Glomerular endothelial cell (primary cell): Measurements from ENCODE around the gene MCAT. TPM values are rescaled to one million over a fixed set of nuclear protein-coding genes. Genes with fewer than 3 reads are reported as not detected.
"Not testable (repeated sequence)": the region's sequence is repeated elsewhere in the genome, so short reads cannot be mapped to it uniquely, and the experiment has no call there.

ENCODE experiments used
- DNase-seq: peaks from one replicate; pipeline ENCODE4 v3.0.0-alpha.2; 2011; ENCODE audit warnings: low read depth, low spot score; ENCODE audit errors: extremely low read depth
- total RNA-seq: library from RNA; depleted of rRNA; stranded (reverse); fragments of >200 nt; gene quantifications from 2 replicates; pipeline ENCODE4 v1.2.3, GENCODE V29; 2015

Gene MCAT
- total RNA-seq, 1 donor from 2014 or later, result 27.7 TPM

DNA sequence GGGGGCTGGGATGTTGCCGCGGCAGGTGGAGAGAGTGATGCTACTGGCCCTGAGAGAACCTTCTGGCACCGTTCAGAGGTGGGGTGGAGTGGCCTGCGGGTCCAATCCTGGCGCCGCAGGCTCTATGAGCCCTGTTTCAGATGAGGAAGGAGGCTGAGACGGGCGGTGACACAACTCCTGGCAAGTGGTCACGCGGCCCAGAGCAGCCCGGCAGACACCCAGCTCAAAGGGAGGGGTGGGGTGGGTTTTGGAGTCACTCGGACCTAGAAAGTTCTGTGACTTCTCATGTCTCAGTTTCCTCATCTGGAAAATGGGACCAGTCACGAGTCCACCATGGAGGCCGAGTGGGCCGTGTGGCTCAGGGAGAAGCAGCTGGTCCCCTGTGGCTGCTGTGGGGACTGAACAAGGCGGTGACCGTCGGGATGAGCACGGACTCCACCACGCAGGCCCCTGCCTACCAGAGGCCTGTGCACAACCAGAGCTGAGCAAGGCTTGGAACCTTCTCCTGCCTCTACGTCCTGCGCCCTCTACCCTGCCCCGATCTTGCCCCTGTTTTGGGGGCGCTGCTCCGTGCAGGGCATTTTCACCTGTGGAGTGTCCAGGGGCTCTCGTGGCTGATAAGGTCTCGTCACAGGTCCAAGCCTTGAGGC lies 11.8 kb upstream of the MCAT start:
- no peak for DNase-seq

DNA sequence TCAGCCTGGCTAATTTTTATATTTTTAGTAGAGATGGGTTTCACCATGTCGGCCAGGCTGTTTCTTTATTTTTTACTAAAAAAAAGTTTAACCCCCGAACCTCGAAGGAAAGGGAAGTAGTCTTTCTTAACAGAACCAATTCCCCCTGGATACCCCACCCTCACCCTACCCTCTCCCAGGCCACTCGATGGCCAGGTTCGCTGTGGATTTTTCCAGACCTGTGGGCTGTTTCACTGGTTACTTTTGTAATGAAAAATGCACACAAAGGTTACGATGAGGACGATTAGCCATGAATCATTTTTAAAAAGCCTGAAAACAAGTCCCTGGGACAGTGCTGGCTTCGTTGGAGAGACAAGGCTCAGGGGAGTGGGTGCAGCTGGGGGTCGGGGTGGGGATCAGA lies 10.7 kb upstream of the MCAT start:
- no peak for DNase-seq

DNA sequence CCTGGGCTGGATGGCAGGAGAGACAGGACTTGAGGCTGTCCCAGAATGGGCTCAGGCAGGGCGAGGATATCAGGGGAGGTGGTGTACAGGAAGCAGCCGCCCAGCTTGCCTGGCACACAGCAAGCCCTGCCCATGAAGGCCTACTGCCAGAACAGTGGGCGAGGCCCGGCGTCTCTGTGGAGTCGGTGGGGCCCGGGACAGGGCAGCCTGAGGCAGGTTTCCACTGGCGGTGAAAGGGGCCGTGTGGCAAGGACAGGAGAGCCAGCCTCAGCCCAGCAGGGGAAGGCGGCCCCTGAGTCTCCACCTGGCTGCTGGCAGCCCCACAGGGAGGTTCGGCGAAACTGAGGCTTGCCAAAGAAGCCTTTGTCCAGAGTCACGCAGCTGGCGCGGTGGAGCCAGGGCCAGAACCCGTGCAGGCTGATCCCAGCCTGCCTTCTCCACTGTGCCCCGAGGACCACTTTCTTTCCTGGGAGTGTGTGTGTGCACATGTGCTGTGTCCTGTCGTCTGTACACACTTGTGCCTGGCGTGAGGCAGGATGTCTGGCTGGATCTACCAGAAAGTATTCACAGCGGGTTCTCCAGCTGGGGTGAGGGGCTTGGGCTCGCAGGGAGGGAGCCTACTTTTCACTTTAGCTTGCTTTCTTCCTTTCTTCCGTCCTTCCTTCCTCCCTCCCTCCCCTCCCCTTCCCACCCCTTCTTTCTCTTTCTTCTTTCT lies 9.3 kb upstream of the MCAT start:
- no peak for DNase-seq

DNA sequence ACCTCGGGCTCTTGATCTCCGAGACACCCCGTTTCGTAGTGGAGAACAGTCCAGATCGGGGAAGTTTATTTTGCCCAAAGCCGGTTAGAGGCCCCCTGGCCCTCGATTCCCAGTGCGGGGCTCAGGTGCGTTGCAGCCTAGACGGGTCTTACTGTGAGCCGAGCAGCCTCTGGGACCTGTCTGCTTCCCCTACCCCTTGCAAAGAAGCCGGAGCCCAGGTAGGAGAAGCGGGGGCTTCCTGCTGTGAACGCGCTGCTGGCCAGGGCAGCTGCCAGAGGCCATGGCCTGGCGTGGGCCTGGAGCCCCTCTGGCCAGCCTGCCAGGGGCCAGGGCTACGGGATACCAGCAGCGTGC lies 8.8 kb upstream of the MCAT start:
- no peak for DNase-seq

DNA sequence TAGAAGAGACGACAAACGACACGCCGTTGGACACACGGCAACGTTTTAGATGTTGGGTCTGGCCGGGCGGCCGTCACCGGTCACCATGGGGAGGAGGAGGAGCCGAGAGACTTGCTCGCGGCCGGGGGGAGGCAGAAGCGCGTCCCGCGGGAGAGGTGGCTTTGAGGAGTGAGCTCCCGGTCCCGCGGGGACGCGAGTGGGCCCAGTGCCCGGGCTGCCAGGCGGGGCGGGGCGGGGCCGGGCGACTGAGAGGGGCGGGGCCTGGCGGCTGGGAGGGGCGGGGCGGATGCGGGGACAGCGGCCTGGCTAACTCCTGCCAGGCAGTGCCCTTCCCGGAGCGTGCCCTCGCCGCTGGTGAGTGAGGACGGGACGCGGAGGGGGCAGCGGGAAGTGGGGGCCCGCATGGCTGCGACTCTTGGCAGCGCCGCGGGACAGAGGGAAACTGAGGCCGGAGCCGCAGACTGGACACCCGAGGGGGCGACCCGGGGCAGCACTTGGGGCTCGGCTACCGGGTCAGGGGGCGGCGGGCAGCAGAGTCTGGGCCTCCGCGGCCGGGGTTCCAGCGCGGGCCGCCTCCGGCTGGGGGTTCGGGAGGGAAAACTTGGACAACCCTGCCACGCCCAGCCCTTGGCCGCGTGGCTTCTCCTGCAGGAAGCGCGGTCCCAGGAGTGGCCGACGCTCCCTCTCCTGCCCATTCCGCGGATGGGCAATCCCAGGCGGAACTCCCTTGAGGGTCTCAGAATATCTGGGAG lies 8.2 kb upstream of the MCAT start, which contains the start of gene TSPO:
TSPO (plus strand) TSS at position 309 of the 752 bp plus-strand sequence. CDS start 7,680 bp downstream, outside the sequence.
- no peak for DNase-seq

DNA sequence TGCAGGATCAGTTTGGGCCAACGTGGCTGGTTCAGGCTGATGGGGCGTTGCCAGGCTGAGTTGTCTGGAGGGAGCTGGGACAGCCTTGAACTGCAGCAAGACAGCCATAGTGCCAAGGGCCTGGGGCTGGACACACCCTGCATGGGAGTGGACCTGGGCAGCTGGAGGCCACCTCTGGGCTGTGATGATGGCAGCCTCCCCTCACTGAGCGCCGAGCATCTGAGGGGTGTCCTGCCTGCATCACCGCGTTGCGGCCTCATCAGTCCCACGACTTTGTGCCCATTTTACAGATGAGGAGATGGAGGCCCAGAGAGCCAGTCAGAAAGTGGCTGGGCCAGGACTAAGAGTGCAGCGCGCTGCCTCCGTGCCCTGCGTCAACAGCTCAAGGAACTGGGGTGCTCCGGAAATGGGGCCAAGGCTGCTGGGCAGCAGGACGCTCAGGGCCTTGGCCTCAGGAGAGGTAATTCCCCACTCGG lies 7.6 kb upstream of the MCAT start:
- no peak for DNase-seq

DNA sequence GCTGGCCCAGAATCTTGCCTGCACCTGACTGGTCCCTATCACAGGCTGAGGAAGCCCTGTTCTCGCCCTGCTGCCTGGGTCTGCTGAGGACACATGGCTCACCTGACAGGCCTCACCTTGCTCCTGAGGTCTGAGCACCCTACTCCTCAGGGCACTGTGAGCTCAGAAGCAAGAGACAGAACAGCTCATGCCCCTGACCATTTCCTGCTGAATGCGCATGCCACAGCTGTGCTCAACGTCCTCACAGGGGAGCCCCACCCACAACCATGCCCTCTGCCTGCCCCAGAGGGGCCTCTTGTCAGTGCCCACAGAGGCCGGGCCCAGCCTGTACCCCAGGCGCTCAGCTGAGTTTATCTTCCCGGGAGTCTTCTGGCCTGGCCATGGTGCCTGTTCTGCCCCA lies 5.4 kb upstream of the MCAT start:
- DNase-seq, result no peak

DNA sequence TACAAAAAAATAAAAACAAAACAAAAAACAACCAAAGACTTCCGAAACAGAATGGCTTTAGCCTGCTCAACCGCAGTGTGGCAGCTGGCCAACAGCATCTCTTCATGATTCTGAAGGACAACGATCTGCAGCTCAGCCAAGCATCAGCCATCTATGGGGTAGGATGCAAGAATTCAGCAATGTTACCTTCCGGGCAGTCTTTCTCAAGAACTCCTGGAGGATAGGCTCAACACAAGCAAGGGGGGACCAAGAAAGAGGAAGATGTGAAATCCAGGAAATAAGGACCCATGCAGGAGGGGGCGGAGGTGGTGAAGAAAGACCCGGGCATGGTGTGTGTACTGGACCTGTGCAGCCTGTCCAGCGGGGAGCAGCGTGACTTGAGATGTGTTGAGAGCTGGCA lies 4.6 kb upstream of the MCAT start:
- DNase-seq, result no peak

DNA sequence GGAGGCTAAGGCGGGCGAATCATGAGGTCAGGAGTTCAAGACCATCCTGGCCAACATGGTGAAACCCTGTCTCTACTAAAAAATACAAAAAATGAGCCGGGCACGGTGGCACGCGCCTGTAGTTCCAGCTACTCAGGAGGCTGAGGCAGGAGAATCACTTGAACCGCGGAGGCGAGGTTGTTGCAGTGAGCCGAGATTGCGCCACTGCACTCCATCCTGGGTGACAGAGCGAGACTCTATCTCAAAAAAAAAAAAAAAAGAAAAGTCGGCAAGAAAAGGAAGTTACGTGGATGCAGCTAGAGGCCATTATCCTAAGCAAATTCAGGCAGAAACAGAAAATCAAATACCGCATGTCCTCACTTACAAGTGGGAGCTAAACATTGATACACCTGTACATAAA lies 3.1 kb upstream of the MCAT start:
- not testable (repeated sequence) for DNase-seq

DNA sequence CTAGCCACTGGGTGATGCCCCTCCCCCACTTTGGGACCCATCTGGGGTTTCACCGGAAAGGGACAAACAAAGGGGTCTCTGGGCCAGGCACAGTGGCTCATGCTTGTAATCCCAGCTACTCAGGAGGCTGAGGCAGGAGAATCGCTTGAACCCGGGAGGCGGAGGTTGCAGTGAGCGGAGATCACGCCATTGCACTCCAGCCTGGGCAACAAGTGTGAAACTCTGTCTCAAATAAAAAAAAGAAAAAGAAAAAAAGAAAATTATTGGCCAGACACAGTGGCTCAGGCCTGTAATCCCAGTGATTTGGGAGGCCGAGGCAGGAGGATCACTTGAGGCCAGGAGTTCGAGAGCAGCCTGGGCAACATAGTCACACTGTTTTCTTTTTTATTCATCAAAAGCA lies 2.2 kb upstream of the MCAT start:
- DNase-seq, result not testable (repeated sequence)

DNA sequence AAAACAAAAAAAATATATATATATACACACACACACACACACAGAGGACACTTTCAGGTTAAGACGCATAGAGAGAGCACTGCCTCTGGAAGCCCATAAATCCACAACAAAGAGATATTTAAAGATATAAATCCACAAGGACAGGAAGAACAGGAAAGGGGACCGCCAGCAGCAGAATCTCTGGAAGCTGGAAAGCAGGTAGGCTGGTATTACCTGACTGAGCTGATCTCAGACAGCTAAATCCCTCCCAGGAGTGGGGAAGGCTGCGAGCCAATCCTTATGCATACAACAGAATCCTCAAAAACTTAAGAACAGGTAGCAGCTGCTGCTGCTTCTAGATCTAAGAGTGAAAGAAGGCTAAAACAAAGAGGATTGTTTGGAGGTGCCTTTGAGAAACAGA lies 1.8 kb upstream of the MCAT start:
- DNase-seq, result no peak

DNA sequence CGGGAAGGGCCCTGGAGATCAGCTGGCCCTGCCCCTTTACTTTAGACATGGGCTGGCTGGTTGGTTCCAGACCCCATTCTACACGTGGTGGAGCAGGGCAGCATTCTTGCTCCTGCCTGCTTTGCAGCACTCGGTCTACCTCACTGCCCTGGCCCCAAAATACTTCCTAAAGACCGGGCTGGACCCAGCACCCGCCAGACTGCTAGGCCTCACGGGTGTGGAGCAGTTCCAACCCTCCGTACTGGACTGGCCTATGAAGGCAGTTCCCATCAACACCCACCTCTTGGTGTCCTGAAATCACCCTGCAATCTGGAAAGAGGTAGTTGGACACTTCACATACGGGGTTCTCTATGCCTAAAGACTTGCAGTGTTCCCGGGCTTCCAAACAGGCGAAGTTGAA lies 6.4 kb downstream of the MCAT start:
- DNase-seq, result no peak

DNA sequence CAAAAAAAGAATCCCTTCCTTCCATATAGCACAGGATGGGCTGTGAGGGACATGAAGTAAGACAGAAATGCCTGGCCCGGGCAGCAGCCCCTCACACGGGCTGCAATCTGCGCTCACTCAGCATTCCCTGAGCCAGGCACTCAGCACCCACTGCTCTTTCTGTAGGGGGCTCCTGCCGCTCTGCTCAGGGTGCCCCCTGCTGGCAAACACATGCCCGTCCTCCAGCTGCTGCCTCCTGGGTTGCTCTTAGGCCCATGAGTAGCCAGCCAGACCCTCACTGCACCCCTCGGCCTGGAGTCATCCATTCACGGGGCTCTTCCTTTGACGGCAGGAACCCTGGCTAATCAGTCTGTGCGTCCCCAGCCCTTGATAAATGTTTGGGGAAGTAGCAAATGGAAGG lies 6.9 kb downstream of the MCAT start:
- DNase-seq, result no peak

DNA sequence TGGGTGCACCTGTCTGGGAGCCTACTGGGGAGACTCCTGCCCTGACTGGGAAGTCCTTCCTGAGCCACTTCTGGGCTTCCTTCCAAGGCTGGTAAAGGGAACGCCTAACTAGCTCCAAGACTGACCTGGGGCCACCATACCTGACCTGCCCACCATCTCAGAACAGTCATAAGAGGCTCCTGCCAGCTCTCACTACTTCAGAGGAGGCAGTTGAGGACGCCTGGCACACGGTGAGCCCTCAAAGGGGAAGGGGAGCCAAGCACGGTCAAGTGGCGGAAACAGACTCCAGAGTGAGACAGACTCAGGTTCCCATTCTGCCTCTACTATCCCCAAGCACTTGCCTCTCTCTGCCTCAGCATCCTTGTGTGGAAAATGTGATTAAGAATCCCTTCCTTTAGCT lies 7.6 kb downstream of the MCAT start:
- no peak for DNase-seq

DNA sequence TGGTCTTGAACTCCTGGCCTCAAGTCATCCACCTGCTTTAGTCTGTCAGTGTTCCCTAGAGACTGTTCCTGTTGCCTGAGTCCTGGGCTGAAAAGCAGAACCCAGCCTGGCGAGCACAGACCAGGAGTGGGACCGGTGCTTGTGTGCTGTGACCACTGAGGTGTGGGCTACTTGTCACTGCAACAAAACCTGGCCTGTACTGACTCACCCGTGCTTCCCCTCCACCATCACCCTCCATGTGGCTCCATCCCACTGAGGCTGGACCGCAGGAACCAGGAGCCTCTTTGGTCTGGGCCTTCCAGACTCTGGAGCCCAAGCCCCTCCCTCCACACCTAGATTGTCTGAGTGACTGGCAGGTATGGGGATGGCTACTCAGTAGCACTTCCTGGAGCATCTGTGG lies 8.6 kb downstream of the MCAT start:
- DNase-seq, result no peak

DNA sequence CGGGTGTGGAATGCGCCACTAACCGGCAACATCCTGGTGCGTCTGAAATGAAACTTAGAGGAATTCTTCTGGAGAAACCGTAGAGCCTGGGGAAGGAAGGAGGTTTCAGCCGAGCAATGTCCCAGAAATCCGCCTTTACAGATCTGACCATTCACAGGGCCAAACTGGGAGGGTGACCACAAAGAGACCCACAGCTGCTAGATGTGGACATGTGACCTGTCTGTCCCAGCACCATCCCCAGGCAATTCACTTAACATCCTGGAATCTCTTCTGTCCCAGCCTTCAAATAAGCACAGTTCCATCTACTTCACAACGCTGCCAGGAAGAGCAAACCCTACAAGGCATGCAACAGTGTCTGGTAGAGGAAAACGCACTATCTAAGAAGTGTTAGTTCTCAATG lies 9.8 kb downstream of the MCAT start:
- DNase-seq, result no peak

DNA sequence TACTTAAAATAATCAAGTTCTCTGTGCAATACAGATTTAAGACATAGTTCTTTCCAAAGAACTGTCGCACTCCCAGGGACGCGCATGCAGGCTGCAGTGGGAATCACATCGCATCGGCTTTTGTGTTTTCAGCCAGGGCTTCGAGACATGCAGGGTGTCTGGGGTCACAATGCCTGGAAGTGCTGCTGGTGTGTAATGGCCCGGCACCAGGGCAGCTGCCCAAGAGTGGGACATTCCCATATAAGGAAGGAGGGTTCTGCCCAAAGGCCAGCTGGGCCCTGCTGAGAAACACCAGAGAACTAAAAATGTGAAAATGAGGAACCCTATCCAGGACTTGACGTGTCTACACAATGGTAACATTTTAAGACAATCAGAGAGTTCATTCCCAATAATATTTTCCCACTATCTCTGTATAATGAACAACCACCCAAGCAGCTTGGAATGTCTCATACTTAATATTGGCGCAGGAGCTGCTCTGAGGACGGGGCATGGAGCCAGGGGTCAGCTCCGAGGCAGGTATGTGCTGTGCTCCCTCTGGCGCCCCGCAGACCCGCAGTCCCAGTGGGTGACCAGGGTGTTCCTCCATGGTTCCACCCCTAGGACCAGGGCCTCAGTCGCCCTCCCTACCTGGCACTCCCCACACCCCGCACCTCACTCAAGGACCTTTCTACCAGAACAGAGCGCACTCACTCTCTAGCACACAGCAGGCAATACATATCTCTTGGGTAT lies 11.3 kb downstream of the MCAT start:
- no peak for DNase-seq

DNA sequence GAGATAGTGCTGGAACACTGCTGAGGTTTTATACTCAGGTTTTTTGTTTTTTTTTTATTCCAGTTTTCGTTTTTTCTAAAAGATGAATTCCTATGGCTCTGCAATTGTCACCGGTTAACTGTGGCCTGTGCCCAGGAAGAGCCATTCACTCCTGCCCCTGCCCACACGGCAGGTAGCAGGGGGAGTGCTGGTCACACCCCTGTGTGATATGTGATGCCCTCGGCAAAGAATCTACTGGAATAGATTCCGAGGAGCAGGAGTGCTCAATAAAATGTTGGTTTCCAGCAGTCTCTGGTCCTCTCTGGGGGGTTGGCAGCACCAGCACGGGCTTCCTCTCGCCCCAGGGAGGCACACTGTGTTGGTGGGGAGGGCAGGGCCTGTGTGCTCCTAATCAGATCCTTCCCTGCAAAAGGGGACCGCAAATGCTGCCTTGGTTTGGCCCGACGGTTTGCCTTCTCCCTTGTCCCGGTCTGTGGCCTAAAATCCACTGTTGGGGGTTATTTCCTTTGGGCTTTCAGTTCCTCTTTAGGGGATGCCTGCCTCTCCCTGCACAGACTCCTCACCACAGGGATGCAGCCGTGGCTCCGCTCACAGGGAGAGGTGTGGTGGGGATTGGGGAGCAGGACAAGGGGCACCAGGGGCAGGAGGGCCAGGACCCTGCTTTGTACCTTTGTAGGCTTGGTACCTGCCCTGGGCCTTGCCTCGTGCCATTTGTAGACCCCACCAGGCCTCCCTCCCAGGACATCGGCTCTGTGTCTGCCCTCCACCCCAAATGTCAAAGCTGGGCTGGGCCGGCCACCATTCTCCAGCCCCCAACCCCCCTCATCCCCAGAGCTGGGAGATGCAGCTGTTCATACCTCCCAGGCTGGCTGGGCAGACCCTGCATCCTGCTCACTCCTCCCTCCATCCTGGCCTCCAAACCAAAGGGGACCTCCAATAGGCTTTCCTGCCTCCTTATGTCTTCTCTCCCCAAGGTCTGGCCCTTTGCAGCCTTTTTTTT lies 13.5 kb downstream of the MCAT start:
- DNase-seq, result no peak

DNA sequence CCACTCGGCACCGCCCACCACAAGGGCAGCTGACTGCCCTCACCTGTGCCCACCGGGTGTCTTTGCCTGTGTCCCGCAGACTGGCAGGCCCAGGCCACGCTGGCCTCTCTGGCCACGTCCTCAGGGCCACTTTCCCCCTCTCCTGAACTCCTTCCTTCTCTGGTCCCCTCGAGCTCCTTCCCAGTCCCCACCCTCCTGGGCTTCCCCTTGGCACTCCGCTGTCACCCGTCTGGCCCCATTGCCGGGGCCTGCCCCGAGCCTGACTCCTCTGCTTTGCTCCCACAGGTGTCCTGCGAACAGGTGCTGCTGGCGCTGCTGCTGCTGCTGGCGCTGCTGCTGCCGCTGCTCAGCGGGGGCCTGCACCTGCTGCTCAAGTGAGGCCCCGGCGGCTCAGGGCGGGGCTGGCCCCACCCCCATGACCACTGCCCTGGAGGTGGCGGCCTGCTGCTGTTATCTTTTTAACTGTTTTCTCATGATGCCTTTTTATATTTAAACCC lies 14.2 kb downstream of the MCAT start:
- no peak for DNase-seq

DNA sequence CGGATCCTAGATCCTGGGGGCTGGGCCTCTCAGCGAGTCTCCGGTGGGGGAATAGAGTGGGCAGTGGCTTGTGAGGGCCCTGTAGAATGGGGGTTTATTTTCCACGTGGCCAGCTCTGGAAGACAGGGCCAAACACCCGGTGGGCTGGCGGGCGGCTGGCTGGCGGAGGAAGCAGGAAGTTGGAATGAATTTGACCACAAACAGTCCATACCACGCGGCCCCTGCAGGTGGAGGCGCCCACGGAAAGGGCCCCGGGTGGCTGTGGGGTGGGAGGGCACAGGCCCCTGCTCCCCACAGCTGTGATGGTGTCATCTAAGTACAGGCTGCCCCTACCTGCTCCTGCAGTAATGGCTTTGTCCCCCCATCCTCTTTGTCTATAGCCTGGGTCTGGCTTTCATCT lies 15.1 kb downstream of the MCAT start:
- DNase-seq, result no peak
